ENCODE measurements around the gene KLRG1.
A peak's percentile ranks its signal among the peaks of the same experiment; 100 is the strongest.

The KLRG1 gene

GRCh38 chr12:8989413-8989812, at the start of gene KLRG1:
TSS of gene KLRG1 (plus strand) at chr12:8989546. CDS start at chr12:8989636, 90 bp downstream.
- no peak for DNase-seq

GRCh38 chr12:8941691-8942478, 47.5 kb upstream of the KLRG1 start:
- no peak for DNase-seq

- no peak for DNase-seq
Measured at GRCh38 chr12:8943565-8944186, 45.7 kb upstream of the KLRG1 start.

GRCh38 chr12:8946733-8947132, 42.6 kb upstream of the KLRG1 start:
- no peak for DNase-seq

GRCh38 chr12:8947737-8948136, 41.6 kb upstream of the KLRG1 start:
- DNase-seq: no peak

GRCh38 chr12:8948701-8949341, 40.5 kb upstream of the KLRG1 start:
- no peak for DNase-seq

GRCh38 chr12:8949342-8950220, 39.8 kb upstream of the KLRG1 start, which contains the start of gene M6PR:
TSS of gene M6PR (minus strand) at chr12:8949645. CDS start at chr12:8946404, 3,241 bp downstream.
- DNase-seq: peak; percentile 84

- no peak for DNase-seq
Measured at GRCh38 chr12:8950221-8950527, 39.2 kb upstream of the KLRG1 start.

- DNase-seq: no peak
Measured at GRCh38 chr12:8950702-8951478, 38.5 kb upstream of the KLRG1 start.

- peak; percentile 9 for DNase-seq
Measured at GRCh38 chr12:8951744-8952143, 37.6 kb upstream of the KLRG1 start.

- DNase-seq: peak; percentile 54
Measured at GRCh38 chr12:8953773-8954402, 35.5 kb upstream of the KLRG1 start.

GRCh38 chr12:8956073-8956472, 33.3 kb upstream of the KLRG1 start:
- no peak for DNase-seq

- DNase-seq: no peak
Measured at GRCh38 chr12:8956772-8957171, 32.6 kb upstream of the KLRG1 start.

GRCh38 chr12:8957561-8957960, 31.8 kb upstream of the KLRG1 start:
- DNase-seq: no peak

- no peak for DNase-seq
Measured at GRCh38 chr12:8958066-8958465, 31.3 kb upstream of the KLRG1 start.

GRCh38 chr12:8960176-8960575, 29.2 kb upstream of the KLRG1 start:
- DNase-seq: no peak

- DNase-seq: no peak
Measured at GRCh38 chr12:8968761-8969160, 20.6 kb upstream of the KLRG1 start.

GRCh38 chr12:8969861-8970411, 19.4 kb upstream of the KLRG1 start:
- no peak for DNase-seq

- no peak for DNase-seq
Measured at GRCh38 chr12:8970432-8970831, 18.9 kb upstream of the KLRG1 start.

GRCh38 chr12:8980137-8980536, 9.2 kb upstream of the KLRG1 start:
- DNase-seq: no peak

- no peak for DNase-seq
Measured at GRCh38 chr12:8985213-8985754, 4.1 kb upstream of the KLRG1 start.
